ENCODE measurements around the gene FAM240A.

Gene FAM240A

DNA sequence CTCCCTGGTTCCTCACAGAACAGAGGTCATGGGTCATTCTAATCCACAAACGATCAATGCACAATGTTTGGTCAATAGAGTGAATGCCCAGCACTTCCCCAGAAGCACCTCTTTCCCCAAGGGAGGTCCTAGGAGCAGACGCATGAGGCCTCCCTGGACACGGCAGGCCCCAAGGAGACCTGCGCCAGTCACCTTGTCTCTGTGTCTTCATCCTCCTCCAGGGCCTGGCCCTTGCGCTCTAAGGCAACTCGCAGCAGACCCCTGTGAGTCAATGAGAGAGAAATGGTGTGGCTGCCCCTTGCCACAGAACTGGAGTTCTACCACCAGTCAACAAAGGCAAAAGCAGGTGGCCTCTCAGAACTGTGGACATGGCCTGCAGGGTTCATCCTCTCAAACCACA, 63.1 kb downstream of the FAM240A start:
- no peak for DNase-seq (ENCODE audit: low read depth)
